Cardiac muscle cell (in vitro differentiated cells and primary cell): Measurements from ENCODE around the gene IDH3A. TPM values are rescaled to one million over a fixed set of nuclear protein-coding genes. Genes with fewer than 3 reads are reported as not detected.
"Not testable (repeated sequence)": the region's sequence is repeated elsewhere in the genome, so short reads cannot be mapped to it uniquely, and the experiment has no call there.

Experiments
- DNase-seq, 2 donors: peaks; one replicate each; pipeline versions ENCODE4 v3.0.0 to v3.0.0-alpha.2; 2010 to 2017; ENCODE audit warnings: low read depth in 1 of 2, low spot score in 1 of 2
- H3K27ac ChIP-seq: fragments of 200-600 bp; sonication (generic); 2 replicates; pipeline ENCODE4 v1.5.1; 2016
- H3K27me3 ChIP-seq: fragments of 200-600 bp; sonication (generic); 2 replicates; pipeline ENCODE4 v1.6.0; 2016; ENCODE audit warnings: control low read depth
- H3K36me3 ChIP-seq: fragments of 200-600 bp; sonication (generic); 2 replicates; pipeline ENCODE4 v1.5.1; 2016; ENCODE audit warnings: control low read depth
- H3K4me1 ChIP-seq: fragments of 200-600 bp; sonication (generic); 2 replicates; pipeline ENCODE4 v1.8.1; 2017; ENCODE audit warnings: low read depth, mild to moderate bottlenecking, mixed run types
- H3K4me3 ChIP-seq: fragments of 200-600 bp; sonication (generic); 2 replicates; pipeline ENCODE4 v1.5.1; 2016; ENCODE audit warnings: mild to moderate bottlenecking
- H3K9me3 ChIP-seq: fragments of 200-600 bp; sonication (generic); 2 replicates; pipeline ENCODE4 v1.5.1; 2017; ENCODE audit warnings: low read depth, mild to moderate bottlenecking, control low read depth
- polyA plus RNA-seq: library from polyadenylated mRNA; unstranded; fragments of >200 nt; fragmentation: Nextera tagmentation; extraction: Ambion mirVana; gene quantifications from 2 replicates; pipeline ENCODE4 v1.2.1, GENCODE V29; 2016
- total RNA-seq: library from RNA; depleted of rRNA; stranded (reverse); fragments of >200 nt; gene quantifications from 2 replicates; pipeline ENCODE4 v1.2.3, GENCODE V29; 2016
- TF ChIP-seq, protein P1 (sequence below): IDR thresholded peaks from 2 replicates; pipeline ENCODE4 v1.5.1; 2012; ENCODE audit warnings: low read depth, mild to moderate bottlenecking, low read length

The IDH3A gene
- total and polyA plus RNA-seq, 2 experiments from 2014 or later: 63.1 to 113 TPM

DNA sequence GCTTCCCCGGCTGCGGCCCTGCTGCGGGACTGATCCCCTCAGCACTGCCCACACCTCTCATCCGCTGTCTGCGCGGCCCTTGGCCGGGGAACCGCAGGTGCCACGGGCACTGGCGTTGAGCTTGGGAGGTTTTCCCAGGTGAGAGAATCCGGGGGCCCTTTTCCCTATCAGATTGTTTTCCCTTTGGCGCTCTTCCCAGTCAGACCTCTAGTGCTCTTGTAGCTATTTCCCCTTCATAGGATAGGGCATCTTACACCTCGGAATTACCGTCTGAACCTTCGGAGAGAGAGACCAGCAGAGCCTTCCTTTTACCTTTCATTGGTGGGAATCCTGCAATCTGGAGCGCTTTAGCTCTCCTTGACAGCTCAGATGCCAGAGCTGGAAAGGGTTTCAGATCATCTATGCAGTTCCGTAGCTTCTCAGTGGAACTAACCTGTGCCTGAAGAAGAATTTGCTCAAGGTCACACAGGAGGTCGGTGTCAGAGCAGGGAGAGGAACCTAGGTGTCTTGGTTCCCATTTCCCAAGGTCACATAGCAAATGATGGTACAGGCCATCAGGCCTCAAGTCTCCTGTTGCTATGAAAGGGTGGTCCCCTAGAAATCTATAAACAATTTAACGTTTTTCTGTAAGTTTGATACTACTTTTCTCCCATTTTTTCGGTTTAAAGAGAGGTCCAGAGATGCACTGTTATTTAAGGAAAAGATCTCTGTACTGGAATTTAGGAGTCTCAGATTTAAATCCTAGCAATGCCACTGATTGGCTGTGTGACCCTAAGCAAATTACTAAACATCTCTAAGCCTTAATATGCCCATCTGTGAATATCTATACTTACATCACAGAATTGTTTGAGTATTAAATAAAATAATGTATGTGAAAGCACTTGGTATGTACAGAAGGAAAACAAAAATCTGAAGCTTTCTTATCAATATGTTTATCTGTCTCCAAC, 916 bp downstream of the IDH3A start:
- Histone ChIP-seq H3K9me3 (no peaks in the 10 kb centered on the region), H3K27ac (peak overlapping the region; percentile 71), H3K27me3 (no peaks in the 10 kb centered on the region), H3K36me3 (no peaks in the 10 kb centered on the region), H3K4me3 (peak overlapping the region; percentile 65), H3K4me1 (peaks cover 8% of the 10 kb centered on the region)
- DNase-seq: peak in 1 of 2 donors; percentile 18
- TF ChIP-seq, protein P1, sequence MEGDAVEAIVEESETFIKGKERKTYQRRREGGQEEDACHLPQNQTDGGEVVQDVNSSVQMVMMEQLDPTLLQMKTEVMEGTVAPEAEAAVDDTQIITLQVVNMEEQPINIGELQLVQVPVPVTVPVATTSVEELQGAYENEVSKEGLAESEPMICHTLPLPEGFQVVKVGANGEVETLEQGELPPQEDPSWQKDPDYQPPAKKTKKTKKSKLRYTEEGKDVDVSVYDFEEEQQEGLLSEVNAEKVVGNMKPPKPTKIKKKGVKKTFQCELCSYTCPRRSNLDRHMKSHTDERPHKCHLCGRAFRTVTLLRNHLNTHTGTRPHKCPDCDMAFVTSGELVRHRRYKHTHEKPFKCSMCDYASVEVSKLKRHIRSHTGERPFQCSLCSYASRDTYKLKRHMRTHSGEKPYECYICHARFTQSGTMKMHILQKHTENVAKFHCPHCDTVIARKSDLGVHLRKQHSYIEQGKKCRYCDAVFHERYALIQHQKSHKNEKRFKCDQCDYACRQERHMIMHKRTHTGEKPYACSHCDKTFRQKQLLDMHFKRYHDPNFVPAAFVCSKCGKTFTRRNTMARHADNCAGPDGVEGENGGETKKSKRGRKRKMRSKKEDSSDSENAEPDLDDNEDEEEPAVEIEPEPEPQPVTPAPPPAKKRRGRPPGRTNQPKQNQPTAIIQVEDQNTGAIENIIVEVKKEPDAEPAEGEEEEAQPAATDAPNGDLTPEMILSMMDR: no peak

DNA sequence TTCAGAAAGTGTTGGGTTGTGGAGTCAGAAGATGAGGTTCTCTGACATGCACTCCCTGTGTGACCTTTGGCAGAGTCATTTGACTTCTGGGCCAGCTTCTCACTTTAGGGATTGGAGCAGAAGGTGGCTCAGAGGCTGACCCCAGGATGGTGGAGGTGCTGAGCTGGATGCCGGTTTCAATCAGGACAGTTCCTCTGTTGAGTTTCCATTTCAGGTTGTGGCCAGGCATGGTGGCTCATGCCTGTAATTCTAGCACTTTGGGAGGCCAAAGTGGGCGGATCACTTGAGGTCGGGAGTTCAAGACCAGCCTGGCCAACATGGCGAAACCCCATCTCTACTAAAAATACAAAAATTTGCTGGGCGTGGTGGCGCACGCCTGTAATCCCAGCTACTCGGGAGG, 1.9 kb downstream of the IDH3A start:
- peak overlapping the region; percentile 71 for H3K27ac ChIP-seq

DNA sequence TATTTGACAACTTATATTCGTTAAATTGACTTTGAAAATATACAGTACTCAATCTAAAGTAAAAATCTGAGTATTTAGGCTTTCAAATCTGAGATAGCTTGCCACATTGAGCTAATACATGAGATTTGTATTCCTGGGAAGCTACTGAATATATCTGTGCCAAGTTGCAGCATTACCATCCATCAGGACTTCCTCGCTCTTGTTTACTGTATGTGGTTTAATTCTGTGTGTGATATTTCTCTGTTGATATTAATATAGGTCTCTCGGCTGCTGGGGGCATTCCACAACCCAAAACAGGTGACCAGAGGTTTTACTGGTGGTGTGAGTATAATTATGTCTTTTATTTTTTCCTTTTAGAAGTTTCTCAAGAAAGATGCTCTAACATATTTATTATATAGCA, 5.8 kb downstream of the IDH3A start:
- no peaks in the 10 kb centered on the region for H3K27me3 ChIP-seq
- DNase-seq: no peak
- H3K27ac ChIP-seq: no peak overlapping the region
- TF ChIP-seq, protein P1: no peak
- peaks cover 8% of the 10 kb centered on the region for H3K4me1 ChIP-seq
- H3K36me3 ChIP-seq: peaks cover 15% of the 10 kb centered on the region
- no peak overlapping the region for H3K4me3 ChIP-seq
- no peaks in the 10 kb centered on the region for H3K9me3 ChIP-seq

More for the DNA sequence above, 1.9 kb downstream of the IDH3A start:
- not testable (repeated sequence) for DNase-seq, H3K4me1 ChIP-seq, H3K36me3 ChIP-seq, H3K9me3 ChIP-seq, H3K27me3 ChIP-seq, H3K4me3 ChIP-seq

DNA sequence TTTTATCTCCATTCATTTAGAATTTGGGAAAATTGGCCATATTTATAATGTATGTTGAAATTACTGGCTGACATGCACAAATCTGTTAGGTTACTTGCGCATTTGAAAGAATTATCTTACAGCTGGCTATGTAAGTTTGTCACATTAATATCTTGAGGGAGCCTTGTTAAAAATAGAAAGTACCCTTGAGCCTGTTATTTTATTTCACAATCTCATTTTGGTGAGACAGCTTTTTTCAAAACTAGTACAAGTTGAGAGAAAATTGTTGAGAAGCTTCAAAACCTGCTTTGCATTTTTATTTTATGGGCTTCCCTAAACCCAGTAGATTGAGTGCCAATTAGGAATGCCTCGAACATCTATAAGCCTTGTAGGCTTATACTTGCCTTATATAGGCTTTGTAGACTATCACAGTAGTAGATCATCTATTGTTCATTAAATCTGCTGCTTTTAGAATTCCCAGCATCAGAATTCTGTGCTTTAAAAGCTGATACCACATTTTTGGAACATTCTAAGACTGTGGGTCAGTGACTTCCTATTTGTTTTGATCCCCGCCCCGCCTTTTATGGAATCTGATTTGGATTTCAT, 6.3 kb downstream of the IDH3A start:
- peaks cover 3% of the 10 kb centered on the region for H3K4me1 ChIP-seq
- H3K36me3 ChIP-seq: peaks cover 18% of the 10 kb centered on the region
- H3K9me3 ChIP-seq: no peaks in the 10 kb centered on the region
- H3K4me3 ChIP-seq: no peak overlapping the region
- H3K27ac ChIP-seq: peak overlapping the region; percentile 42
- TF ChIP-seq, protein P1: no peak
- DNase-seq: no peak
- no peaks in the 10 kb centered on the region for H3K27me3 ChIP-seq

DNA sequence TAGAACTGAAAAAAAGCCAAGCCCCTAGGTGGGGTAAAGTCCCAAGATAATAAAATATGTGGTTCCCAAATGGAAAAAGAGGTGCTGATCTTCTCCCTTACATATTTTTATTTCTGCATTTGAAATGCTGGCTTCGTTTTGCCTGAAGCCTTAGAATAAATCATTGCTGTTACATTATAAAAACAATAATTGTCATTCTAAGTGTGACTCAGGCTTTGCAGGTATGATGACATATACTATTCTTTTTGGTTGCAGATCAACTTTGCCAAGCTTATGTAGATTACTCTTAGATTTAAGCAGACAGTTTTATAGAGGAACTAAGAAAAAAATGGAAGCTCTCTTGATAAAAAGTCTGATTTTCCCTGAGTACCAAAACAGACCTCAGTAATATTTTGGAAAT, 7.5 kb downstream of the IDH3A start:
- H3K27ac ChIP-seq: no peak overlapping the region

More for the DNA sequence above, 7.5 kb downstream of the IDH3A start:
- Histone ChIP-seq H3K4me3 (no peak overlapping the region), H3K36me3 (peaks cover 29% of the 10 kb centered on the region), H3K27me3 (no peaks in the 10 kb centered on the region), H3K4me1 (no peaks in the 10 kb centered on the region), H3K9me3 (no peaks in the 10 kb centered on the region)
- DNase-seq: no peak
- TF ChIP-seq, protein P1: no peak
